ENCODE measurements around the gene TSSK6.

TSSK6 gene

GRCh38 chr19:19528721-19529490 lies 13.6 kb upstream of the TSSK6 start, which contains the start of gene YJEFN3:
Gene YJEFN3 (plus strand): TSS chr19:19528911. CDS start chr19:19528933, 22 bp downstream.
- ChIA-PET POLR2A (no interaction called here), CTCF (interaction anchor here (0.9 to 12.9 kb wide), 7 partner anchors 15 to 123 kb away, joined by 3 to 279 read pairs (median 4); partner anchors contain the start of gene GMIP)
- no peak for TF ChIP-seq CTCF (IDR thresholded peaks at IDR 0.05; ENCODE audit: insufficient read depth, low read length, missing control alignments)
- H3K4me3 ChIP-seq (ENCODE audit: low read depth, low read length) = no peak within 1 kb of the TSS
- DNase-seq (ENCODE audit: low read depth, low spot score) = no peak

- no peak for DNase-seq (ENCODE audit: low read depth, low spot score)
- no peak overlapping the region for H3K4me3 ChIP-seq (ENCODE audit: low read depth, low read length)
- ChIA-PET CTCF (interaction anchor here (1.1 to 12.9 kb wide), 5 partner anchors 16 to 124 kb away, joined by 4 to 279 read pairs (median 4); partner anchors contain the start of gene GMIP), POLR2A (no interaction called here)
- TF ChIP-seq CTCF (IDR thresholded peaks at IDR 0.05; ENCODE audit: insufficient read depth, low read length, missing control alignments) = no peak
Measured at GRCh38 chr19:19527674-19528625, 12.6 kb upstream of the TSSK6 start.

- no peak overlapping the region for H3K4me3 ChIP-seq (ENCODE audit: low read depth, low read length)
- CTCF ChIA-PET = interaction anchor here (8.6 to 12.9 kb wide), 2 partner anchors 24 to 120 kb away, joined by 142 to 279 read pairs; partner anchors contain the start of gene GMIP
- DNase-seq (ENCODE audit: low read depth, low spot score) = no peak
- TF ChIP-seq CTCF (IDR thresholded peaks at IDR 0.05; ENCODE audit: insufficient read depth, low read length, missing control alignments) = no peak
- POLR2A ChIA-PET = no interaction called here
Measured at GRCh38 chr19:19527371-19527656, 12.0 kb upstream of the TSSK6 start.

GRCh38 chr19:19526581-19527370 lies 11.4 kb upstream of the TSSK6 start:
- no peak overlapping the region for H3K4me3 ChIP-seq (ENCODE audit: low read depth, low read length)
- DNase-seq (ENCODE audit: low read depth, low spot score) = no peak
- no peak for TF ChIP-seq CTCF (IDR thresholded peaks at IDR 0.05; ENCODE audit: insufficient read depth, low read length, missing control alignments)
- CTCF ChIA-PET = interaction anchor here (8.6 to 12.9 kb wide), 2 partner anchors 25 to 120 kb away, joined by 142 to 279 read pairs; partner anchors contain the start of gene GMIP
- POLR2A ChIA-PET = no interaction called here

- ChIA-PET CTCF (interaction anchor here (1.7 to 8.6 kb wide), 2 partner anchors 26 to 118 kb away, joined by 7 to 142 read pairs; partner anchors contain the start of gene GMIP), POLR2A (no interaction called here)
- DNase-seq (ENCODE audit: low read depth, low spot score) = no peak
- H3K4me3 ChIP-seq (ENCODE audit: low read depth, low read length) = no peak overlapping the region
- TF ChIP-seq CTCF (IDR thresholded peaks at IDR 0.05; ENCODE audit: insufficient read depth, low read length, missing control alignments) = no peak
Measured at GRCh38 chr19:19525611-19526380, 10.4 kb upstream of the TSSK6 start.

All from AG04449 (cell line).